Kidney tubule cell (primary cell): ENCODE results near the gene MAD1L1.

Source experiments
- DNase-seq: peaks from one replicate; pipeline ENCODE4 v3.0.0-alpha.2; 2018; ENCODE audit warnings: low spot score

The MAD1L1 gene

DNA sequence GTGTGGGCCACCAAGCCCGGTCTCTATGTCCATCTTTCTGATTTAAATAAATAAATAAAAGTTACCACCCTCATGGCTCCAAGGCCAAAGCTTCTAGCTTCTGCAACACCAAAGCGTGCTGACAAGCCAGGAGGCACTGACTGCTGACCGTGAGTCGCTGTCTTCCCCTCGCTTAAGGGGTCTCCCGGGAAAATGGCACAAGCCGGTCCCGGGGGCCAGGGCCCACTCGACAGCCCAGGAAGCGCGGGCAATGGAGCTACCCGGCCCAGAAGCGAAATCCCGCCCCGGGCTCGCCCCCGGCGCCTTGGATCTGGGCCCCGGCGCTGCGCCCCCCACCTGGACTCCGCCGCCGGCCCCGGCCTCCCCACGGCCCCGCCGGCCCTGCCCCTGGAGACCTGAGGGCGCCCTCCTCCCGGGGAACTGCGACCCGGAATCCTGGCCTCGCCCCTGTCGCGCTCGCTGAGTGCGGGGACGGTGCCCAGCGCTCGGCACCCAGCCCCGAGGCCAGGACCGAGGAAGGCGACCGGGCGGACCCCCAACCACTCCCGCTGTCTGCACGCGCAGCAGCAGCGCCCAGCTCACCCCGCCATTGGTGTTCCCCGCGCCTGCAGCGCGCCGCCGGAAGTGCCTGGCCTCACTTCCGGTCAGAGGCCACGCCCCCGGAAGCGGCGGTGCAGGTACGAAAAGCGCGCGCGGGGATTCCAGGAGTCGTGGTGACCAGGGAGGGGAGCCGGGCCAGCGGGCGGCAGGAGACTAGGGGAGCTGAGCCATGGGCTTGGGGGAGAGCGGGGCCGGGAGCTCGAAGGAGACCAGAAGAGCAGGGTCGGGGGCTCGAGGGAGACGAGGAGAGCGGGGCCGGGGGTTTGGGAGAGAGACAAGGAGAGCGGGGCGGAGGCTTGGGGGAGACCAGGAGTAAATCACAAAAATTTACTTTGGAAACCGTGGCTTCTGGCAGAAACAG, 9.1 kb upstream of the MAD1L1 start, which contains the start of the genes MRM2 and NUDT1:
TSS of gene MRM2 (minus strand) at position 626 of the 961 bp plus-strand sequence. CDS start at position 590, 36 bp downstream.
TSS of gene NUDT1 (plus strand) at position 647 of the 961 bp plus-strand sequence. CDS start 2,349 bp downstream, outside the sequence.
- peak; percentile 85 for DNase-seq

DNA sequence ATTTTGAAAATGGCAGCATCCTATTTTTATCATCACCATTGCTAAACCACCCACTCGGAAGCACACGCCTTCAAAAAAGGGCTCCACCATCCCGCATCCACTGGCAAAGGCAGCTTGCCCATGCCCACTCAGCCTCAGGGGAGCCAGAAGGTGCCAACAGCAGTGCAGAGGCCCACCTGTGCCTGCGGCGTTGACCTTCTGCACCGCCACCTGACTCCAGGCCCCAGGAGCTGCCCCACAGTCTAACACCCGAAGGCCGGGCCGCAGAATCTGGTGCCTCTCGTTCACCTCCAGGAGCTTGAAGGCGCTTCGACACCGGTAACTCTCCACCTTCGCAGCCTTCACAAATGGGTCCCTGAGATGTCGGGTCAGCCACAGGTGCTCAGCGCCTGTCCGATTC, 6.5 kb upstream of the MAD1L1 start:
- no peak for DNase-seq

DNA sequence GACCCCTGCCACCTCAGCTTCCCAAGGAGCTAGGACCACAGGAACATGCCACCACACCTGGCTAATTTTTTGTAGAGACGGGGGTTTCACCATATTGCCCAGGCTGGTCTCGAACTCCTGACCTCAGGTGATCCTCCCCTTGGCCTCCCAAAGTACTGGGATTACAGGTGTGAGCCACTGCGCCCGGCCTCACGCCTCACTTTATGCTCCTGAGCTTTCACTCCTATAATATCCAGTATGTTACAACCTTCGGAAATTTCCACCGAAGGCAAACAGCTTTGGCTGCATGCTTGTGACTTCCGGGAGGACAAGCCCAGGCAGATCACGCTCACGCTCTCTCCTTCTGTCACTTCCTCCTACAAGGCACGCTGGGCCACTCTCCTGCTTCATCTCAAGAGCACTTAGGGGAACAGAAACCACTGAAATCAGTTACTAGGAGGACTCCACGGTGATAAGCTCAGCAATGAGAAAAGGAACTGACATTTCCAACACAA, 4.4 kb upstream of the MAD1L1 start:
- no peak for DNase-seq

DNA sequence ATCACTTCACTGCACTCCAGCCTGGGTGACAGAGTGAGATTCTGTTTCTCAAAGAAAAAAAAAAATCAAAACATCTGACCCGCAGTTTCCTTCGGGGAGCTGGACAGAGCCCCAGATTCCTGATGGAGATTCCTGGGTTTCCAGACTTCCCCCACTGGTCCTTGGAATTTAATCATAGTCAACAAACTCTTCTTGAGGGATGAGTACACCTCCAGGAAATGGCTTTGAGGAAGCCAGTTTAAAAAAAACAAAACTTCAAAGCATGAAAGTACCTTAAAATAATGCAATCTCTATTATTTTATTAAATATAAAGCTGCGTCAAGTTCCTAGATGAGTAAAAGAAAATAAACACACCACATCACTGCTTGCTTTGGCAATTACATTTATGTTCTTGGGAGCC, 1.2 kb upstream of the MAD1L1 start:
- no peak for DNase-seq

DNA sequence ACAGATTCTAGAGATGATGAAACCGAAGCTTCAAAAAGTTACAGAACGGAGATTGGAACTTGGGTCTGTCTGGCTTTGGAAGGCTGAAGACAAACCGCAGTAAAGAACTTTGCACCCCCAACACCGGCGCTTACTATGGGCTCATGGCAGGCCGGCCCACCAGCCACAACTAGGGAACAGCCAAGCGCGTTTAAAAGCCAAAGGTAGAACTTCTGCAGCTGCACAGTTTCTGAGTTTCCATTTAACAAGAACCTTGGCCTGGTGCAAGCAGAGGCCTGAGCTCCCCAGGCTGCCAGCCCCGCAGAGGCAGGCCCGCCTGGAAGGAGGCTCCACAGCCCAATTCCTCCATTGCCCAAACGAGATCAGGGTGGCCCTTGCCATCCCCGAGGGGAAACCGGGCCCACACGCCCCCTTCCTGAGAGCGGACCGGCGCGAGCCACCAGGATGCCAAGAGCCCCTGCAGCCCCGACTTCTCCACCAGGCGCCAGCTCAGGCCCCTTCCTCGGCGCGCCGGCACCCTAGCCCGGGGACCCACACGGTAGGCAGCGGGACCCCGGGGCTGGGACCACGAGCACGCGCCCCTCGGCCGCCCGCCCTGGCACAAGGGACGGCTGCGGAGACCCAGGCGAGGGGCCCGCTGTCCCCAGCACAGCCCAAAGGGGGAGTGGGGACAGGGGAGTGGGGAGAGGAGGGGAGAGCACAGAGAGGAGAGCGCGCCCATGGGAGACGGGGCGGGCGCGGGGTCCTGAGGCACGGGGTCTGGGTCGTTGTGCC, 566 bp downstream of the MAD1L1 start:
- DNase-seq: peak; percentile 3

DNA sequence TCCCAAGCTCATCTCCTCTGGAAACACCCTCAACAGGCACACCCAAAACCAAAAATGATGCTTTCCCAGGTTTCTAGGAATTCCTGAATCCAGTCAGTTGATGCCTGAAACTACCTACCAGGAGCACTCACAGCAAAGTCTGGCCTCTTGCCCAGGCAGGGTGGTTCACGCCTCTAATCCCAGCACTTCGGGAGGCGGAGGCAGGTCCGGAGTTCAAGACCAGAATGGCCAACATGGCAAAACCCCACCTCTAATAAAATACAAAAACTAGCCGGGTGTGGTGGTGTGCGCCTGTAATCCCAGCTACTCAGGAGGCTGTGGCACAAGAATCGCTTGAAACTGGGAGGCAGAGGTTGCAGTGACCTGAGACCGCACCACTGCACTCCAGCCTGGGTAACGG, 1.9 kb downstream of the MAD1L1 start:
- DNase-seq: no peak

DNA sequence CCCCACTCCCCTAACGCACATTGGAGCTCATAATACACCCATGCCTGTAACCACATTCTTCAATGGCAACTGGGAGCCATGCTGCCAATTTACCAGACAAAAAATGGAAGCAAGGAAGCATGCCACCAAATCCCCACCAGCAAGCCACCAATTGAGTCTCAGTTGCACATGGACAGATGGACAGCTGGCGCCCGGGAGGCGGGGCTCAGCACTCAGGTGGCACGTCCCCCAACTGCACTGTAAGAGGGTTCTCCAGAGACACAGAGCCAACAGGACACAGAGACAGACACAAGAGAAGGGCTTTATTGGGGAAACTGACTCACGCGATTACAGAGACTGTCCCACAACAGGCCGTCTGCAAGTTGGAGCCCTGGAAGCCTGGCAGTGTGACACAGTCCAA, 2.5 kb downstream of the MAD1L1 start:
- no peak for DNase-seq

DNA sequence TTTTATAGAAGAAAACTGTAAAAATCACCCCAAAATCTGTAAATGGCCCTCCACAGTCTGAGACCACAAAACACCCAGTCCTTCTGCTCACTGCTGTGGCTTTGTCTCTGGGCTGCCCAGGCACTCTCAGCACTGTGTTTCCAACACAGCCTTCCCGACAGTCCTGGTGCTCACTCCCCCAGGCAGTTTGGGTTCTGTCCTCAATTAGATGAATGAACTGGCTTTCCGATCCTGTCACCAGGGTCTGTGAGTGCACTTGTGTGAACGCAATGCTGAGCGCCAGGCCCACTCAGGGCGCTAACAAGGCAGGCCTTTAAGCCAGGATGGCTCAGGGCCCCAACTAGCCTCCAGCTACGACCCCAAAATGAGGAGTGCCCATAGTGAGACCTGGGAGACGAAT, 3.3 kb downstream of the MAD1L1 start:
- DNase-seq: no peak

DNA sequence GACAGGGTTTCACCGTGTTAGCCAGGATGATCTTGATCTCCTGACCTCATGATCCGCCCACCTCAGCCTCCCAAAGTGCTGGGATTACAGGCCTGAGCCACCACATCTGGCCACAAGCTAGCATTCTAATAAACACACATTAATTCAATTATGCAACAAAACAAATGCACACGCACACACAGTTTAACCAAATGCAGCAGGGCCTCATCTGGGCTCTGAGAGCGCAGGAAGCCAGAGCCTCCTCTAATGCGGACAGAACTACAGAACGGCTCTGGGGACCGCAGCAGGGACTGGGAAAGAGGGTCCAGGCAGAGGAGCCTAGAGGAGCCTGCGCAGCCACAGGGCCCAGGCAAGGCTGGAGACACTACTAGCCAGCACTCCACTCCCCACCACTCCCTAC, 3.8 kb downstream of the MAD1L1 start:
- DNase-seq: no peak

DNA sequence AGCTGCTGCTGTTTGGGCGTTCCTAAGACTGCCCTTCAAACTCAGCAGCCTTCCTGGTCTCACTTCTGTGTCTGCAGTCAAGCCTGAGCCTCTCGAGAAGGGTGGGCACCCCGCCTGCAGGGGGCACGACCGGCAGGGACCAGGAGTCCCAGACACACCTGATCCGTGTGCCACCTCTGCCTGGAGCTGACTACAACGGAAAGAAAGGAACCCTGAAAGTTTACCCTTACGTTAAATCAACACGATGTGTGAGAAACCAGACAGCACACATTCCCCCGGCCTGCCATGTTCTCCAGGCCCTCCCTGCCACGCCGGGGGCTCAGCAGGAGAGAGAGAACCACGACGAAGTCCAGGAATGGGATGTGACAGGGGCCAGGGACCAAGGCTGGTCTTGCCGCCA, 5.0 kb downstream of the MAD1L1 start:
- no peak for DNase-seq

DNA sequence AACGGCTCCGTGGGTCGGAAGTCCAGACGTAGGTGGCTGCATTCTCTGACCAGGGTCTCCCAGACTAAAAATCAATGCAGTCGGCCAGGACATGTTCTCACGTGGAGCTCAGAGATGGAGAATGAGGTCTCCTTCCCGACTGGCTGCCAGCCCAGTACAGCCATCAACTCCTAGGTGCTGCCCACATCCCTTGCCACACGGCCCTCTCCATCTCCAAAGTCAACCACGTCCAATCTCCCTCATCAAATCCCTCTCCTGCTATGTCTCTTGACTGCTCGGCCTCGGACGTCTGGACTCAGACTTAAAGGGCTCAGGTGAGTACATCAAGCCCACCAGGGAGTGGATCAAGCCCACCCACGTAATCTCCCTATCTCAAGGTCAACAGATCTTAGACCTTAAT, 6.9 kb downstream of the MAD1L1 start:
- DNase-seq: no peak

DNA sequence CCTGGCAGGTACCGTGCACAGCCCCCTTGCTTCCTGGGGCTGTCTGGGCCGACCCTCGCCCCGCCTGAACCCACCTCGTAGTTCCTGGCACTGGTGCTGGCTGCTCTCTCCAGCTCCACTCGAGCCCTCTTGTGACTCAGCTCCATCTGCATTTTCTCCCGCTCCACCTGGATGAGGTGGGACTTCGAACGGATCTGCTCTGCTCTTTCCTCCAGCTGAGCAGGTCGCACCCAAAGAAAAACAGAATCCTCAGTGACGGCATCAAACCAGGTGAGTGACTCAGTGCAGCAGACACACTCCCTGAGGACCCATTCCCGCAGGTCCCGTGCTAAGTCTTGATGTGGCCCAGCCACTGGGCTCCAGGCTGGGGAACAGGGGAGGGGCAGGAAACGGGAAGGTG, 7.4 kb downstream of the MAD1L1 start:
- DNase-seq: peak; percentile 85

DNA sequence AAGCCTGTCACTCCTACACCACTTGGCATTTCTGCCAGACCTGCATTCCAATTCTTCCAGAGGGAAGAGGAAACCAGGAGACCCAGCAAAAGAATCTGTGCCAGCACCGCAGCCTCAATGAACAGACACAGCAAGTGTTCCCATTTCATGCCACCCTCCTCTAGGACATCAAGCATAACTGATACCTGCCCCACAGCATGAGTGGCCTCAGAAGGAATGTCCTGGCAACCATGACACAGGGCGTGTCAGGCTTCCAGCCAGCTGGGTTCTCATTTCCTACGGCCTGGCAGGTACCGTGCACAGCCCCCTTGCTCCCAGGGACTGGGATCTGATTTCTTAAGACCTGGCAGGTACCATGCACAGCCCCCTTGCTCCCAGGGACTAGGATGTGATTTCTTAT, 7.8 kb downstream of the MAD1L1 start:
- DNase-seq: peak; percentile 86

DNA sequence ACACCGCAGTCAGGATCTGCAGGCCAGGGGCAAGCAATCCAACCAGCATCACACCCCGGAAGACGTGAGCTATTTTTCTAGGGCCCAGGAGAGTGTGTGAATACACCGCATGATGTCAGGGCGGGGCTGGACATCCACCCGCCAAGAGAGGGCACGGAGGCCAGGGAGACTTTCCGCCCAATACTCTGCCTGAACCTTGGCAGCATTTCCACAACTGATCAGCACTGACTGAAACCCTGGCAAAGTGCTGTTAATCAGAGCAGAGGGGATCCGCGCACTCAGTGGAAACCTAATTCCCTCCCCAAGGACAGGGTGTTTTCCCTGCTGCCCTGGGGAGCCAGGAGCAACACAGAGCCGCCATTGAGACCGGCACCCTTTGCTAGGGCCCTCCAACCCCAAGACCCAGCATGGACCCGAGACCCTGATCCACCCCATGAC, 8.2 kb downstream of the MAD1L1 start:
- DNase-seq: no peak

DNA sequence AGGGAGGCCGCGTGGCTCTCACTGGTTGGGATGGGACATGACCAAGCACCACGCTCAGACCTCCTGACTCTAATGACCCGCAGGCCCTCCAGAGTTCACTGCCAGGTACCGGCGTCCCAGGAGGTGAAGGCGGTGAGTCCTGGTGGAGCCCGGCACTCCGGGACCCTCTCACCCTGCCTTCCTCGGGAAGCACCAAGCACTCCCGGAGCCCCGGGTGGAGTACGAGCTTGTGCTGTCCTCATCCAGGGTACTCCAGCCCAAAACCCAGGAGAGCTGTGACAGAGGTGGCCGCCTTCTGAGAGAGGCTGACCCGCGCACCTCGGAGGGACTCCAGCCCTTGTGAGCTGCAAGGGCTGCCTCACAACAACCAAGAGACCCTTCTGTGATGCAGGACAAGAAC, 9.4 kb downstream of the MAD1L1 start:
- DNase-seq: no peak

DNA sequence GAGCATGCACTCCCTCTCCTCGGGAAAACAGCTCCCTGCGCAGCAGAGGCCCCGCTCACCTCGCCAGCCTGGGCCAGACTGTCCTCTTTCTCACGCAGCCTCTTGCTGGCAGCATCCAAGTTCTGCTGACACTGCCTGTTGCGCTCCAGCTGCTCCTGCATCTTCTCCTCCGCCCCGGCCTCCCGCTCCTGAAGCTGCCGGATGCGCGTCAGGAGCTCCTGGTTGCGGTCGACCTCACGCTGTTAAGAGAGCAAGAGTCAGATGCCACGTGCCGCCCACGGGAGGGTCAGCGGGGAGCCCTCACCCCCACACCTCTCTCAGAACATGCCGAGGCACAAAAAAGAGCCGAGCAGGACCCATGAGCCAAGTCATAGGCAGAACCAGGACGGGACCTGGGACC, 10.2 kb downstream of the MAD1L1 start:
- no peak for DNase-seq

DNA sequence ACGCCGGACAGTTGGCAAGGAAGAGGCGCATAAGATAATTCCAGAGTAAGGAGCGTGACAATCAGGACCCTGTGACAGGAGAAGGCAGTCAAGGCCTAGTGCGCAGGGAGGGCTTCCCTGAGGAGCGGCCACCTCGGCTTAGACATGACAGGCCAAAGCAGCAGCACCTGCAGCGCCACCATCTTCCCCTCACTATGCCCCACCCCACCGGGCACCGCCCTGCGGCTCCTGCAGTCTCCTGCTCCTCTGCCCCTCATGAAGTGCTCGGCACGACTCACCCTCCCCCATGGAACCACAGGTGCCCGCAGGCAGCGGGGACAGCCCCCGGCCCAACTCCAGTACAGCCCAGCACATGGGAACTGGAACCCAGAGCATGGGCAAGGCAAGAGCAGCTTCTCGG, 11.8 kb downstream of the MAD1L1 start:
- no peak for DNase-seq

DNA sequence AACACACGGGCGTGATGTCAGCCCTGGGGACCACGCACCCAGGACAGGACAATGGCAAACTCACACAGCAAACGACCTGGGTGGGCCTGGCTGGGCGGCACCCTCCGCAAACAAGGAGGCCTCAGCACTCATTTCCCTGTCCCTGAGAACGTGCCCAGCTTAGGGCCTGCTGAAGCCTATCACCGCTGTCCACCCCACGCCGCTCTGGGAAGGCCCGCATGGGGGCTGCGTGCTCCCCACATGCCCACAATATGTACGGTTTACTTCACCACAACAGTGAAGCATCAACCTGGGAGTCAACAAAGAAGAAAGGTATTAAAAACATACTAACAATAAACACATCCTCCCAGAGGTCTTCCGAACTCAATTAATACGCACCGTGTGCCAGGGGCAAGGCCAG, 12.2 kb downstream of the MAD1L1 start:
- no peak for DNase-seq

DNA sequence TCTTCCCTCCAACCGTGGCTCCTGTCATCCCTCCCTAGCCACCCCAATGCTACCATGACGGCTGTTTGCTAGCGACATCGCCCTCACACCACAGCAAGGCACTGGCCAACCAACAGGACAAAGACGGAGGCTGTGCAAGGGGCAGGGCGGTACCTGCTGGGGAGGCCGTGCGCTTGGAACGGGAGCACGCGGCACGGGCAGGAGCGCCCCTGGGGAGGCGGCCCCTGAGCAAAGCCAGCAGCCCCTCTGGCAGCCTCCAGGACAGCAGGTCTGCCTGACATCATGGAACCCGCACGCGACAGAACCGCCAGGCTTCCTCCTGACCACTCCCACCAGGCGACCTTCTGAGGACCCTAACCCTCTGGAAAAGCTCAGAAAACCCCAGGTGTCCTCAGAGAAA, 12.7 kb downstream of the MAD1L1 start:
- DNase-seq: no peak

DNA sequence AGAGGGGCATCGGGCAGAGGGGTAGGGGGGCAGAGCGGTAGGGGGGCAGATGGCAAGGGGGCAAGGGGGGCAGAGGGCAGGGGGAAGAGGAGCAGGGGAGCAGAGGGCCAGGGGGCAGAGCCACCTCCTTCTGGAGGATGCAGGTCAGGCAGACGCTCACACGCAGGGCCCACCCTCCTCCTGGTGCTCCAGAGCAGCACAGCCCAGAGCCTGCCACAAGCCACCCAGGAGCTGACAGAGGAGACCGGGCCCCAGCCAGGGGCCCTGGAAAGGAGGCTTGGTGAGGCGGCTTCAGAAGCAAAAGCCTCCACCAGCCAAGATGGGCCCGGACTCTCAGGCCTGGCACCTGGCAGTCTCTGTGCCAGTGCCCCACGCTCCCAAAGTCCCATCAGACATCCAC, 13.1 kb downstream of the MAD1L1 start:
- no peak for DNase-seq

DNA sequence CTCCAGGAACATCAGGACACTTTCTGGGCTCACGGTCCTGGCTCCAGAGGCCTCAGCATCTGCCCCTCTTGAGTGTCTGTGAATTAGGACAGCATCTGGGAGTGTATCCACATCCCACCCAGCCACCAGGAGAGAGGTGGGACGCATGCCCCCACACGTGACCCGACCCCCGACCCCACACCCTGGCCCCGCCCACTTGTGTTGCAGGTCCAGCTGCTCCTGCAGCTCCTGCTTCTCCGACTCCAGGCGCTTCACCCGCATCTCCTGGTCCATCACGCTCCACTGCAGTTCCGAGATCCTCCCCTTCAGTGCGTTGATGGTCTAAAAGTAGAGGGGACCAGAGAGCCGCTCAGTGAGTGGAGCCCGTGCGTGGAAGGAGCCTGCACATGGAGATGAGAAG, 13.6 kb downstream of the MAD1L1 start:
- DNase-seq: no peak

DNA sequence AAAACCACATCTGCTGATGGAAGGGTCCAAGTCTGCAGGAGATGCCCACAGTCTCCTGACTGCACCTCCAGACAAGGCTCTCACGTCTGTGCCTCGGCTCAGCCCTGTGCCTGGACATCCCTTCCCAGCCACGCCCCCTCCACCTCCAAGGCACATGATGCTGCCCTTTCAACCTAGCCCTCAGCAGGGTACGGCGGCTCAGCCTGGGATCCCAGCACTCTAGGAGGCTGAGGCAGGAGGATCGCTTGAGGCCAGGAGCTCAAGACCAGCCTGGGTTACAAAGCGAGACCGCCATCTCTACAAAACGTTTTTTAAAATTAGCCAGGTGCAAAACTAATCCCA, 14.3 kb downstream of the MAD1L1 start:
- DNase-seq: no peak
